ENCODE results near the gene PPM1H.
A peak's percentile ranks its signal among the peaks of the same experiment; 100 is the strongest.

The PPM1H gene

DNA sequence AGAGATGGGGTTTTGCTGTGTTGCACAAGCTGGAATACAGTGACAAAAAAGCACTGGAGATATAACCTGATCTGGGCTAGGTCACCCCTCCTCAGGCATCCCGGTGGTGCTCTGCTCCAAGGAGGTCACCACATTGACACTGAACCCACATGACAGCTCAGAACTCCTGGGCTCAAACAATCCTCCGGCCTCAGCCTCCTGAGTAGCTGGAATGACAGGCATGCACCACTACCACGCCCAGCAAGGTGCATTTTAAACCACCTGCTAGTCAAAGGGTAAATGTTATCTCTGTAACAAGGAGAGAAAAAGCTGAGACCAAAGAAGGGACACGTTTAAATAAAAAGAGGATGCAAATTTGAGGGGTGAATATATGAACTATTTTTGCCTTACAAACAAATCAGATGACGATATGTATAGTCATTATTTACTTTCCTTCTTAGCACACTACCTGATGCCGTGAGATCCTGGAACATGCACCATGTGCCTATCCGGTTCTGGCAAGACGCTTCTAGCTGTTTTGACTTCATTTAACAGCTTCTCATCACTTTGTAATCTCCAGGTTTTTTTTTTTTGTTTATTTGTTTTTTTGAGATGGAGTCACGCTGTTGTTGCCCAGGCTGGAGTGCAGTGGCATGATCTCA lies 135.1 kb downstream of the PPM1H start:
- H3K4me2 ChIP-seq (ENCODE audit: low read depth, low read length, poor library complexity, severe bottlenecking), result no peak overlapping the region
- no peaks in the 10 kb centered on the region for H4K20me1 ChIP-seq (ENCODE audit: insufficient read depth, low read length, poor library complexity, severe bottlenecking)

DNA sequence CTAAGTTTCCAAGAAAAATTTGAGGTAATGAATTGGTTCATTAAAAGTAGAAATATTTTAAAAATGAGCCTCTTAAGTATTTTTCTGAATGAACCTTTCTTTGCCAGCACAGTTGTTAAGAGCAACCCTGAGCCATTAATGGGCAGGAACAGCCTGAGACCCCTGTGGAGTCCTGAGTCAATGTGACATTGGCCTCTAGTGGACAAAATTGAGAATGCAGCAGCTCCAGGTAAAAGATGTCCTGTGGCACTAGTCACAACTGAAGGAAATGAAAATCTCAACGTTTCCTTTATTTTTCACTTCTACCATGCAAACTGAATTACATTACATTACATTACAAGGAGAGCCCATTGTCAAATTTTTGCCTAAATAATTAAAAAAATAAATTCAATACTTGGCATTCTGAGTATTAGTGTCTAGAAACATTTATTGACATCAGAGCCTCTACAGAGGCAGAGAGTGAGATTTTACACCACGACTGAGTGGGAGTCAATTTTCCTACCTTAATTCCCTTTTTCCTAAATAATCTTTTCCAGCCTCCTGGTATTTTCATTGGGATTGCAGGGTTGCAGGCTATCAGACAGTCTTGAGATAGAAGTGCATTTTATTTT lies 135.7 kb downstream of the PPM1H start:
- H3K4me1 ChIP-seq (ENCODE audit: insufficient read depth, low read length, poor library complexity, severe bottlenecking), result no peaks in the 10 kb centered on the region
- H2AFZ ChIP-seq (ENCODE audit: low read length), result no peak overlapping the region
- H3K9me3 ChIP-seq (ENCODE audit: insufficient read depth, low read depth, low read length), result no peaks in the 10 kb centered on the region
- H3K4me2 ChIP-seq (ENCODE audit: low read depth, low read length, poor library complexity, severe bottlenecking), result no peak overlapping the region
- H3K9me2 ChIP-seq (replicated peaks; ENCODE audit: low read depth, low read length), result no peaks in the 10 kb centered on the region
- TF ChIP-seq, protein P1, sequence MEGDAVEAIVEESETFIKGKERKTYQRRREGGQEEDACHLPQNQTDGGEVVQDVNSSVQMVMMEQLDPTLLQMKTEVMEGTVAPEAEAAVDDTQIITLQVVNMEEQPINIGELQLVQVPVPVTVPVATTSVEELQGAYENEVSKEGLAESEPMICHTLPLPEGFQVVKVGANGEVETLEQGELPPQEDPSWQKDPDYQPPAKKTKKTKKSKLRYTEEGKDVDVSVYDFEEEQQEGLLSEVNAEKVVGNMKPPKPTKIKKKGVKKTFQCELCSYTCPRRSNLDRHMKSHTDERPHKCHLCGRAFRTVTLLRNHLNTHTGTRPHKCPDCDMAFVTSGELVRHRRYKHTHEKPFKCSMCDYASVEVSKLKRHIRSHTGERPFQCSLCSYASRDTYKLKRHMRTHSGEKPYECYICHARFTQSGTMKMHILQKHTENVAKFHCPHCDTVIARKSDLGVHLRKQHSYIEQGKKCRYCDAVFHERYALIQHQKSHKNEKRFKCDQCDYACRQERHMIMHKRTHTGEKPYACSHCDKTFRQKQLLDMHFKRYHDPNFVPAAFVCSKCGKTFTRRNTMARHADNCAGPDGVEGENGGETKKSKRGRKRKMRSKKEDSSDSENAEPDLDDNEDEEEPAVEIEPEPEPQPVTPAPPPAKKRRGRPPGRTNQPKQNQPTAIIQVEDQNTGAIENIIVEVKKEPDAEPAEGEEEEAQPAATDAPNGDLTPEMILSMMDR (conservative IDR thresholded peaks at IDR 0.05; ENCODE audit: low read length), result peak; percentile 94
- TF ChIP-seq EZH2phosphoT487 (IDR thresholded peaks at IDR 0.05; ENCODE audit: borderline replicate concordance), result no peak
- H3F3A ChIP-seq (ENCODE audit: low read depth), result no peaks in the 10 kb centered on the region
- H4K20me1 ChIP-seq (ENCODE audit: insufficient read depth, low read length, poor library complexity, severe bottlenecking), result no peaks in the 10 kb centered on the region
- H3K79me2 ChIP-seq (ENCODE audit: insufficient read depth, low read length), result no peaks in the 10 kb centered on the region
- H3K9ac ChIP-seq (ENCODE audit: low read depth, low read length, poor library complexity, severe bottlenecking), result no peak overlapping the region
- peaks cover 14% of the 10 kb centered on the region; the same call in 1 of the 2 replicates for H3K36me3 ChIP-seq (ENCODE audit: insufficient read depth, low read length)
- no peak overlapping the region for H3K4me3 ChIP-seq (ENCODE audit: low read length, poor library complexity, severe bottlenecking)
- no peaks in the 10 kb centered on the region for H3K27me3 ChIP-seq (ENCODE audit: insufficient read depth, low read length, poor library complexity, severe bottlenecking)

More for the DNA sequence above, 135.1 kb downstream of the PPM1H start:
- Histone ChIP-seq H2AFZ (ENCODE audit: low read length) (no peak overlapping the region), H3F3A (ENCODE audit: low read depth) (no peaks in the 10 kb centered on the region), H3K27me3 (ENCODE audit: insufficient read depth, low read length, poor library complexity, severe bottlenecking) (no peaks in the 10 kb centered on the region), H3K9me3 (ENCODE audit: insufficient read depth, low read depth, low read length) (no peaks in the 10 kb centered on the region), H3K36me3 (ENCODE audit: insufficient read depth, low read length) (peaks cover 14% of the 10 kb centered on the region; the same call in 1 of the 2 replicates), H3K4me1 (ENCODE audit: insufficient read depth, low read length, poor library complexity, severe bottlenecking) (no peaks in the 10 kb centered on the region), H3K9me2 (replicated peaks; ENCODE audit: low read depth, low read length) (no peaks in the 10 kb centered on the region), H3K9ac (ENCODE audit: low read depth, low read length, poor library complexity, severe bottlenecking) (no peak overlapping the region), H3K79me2 (ENCODE audit: insufficient read depth, low read length) (peaks cover 1% of the 10 kb centered on the region; the same call in 1 of the 2 replicates), H3K4me3 (ENCODE audit: low read length, poor library complexity, severe bottlenecking) (no peak overlapping the region)
- TF ChIP-seq EZH2phosphoT487 (IDR thresholded peaks at IDR 0.05; ENCODE audit: borderline replicate concordance), result no peak
- TF ChIP-seq, protein P1 (conservative IDR thresholded peaks at IDR 0.05; ENCODE audit: low read length), result no peak

DNA sequence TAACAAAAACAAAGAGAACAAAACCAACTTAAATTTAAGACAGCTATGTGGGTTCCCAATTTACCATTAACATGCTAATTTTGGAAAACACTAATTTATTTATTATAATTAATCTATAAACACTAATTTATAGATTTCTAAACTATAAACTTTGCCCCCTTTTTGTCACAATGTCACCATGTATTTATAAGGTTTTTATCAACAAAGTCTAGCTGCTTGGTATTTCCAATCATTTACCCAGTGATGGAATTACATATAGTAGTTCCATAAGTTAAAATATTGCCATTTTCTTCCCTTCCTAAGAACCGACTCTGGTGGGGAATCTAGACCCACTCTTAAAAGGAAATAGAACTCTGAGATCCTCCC lies 140.7 kb downstream of the PPM1H start:
- no peaks in the 10 kb centered on the region for H3F3A ChIP-seq (ENCODE audit: low read depth)
- TF ChIP-seq, protein P1 (conservative IDR thresholded peaks at IDR 0.05; ENCODE audit: low read length), result no peak
- no peak for TF ChIP-seq EZH2phosphoT487 (IDR thresholded peaks at IDR 0.05; ENCODE audit: borderline replicate concordance)
- H3K9me3 ChIP-seq (ENCODE audit: insufficient read depth, low read depth, low read length), result no peaks in the 10 kb centered on the region
- no peak overlapping the region for H3K9ac ChIP-seq (ENCODE audit: low read depth, low read length, poor library complexity, severe bottlenecking)
- H3K36me3 ChIP-seq (ENCODE audit: insufficient read depth, low read length), result peaks cover 4% of the 10 kb centered on the region; the same call in 1 of the 2 replicates
- H3K27me3 ChIP-seq (ENCODE audit: insufficient read depth, low read length, poor library complexity, severe bottlenecking), result no peaks in the 10 kb centered on the region
- no peaks in the 10 kb centered on the region for H3K4me1 ChIP-seq (ENCODE audit: insufficient read depth, low read length, poor library complexity, severe bottlenecking)
- no peak overlapping the region for H3K4me2 ChIP-seq (ENCODE audit: low read depth, low read length, poor library complexity, severe bottlenecking)
- no peak overlapping the region for H2AFZ ChIP-seq (ENCODE audit: low read length)
- H3K79me2 ChIP-seq (ENCODE audit: insufficient read depth, low read length), result no peaks in the 10 kb centered on the region
- H3K9me2 ChIP-seq (replicated peaks; ENCODE audit: low read depth, low read length), result no peaks in the 10 kb centered on the region
- no peak overlapping the region for H3K4me3 ChIP-seq (ENCODE audit: low read length, poor library complexity, severe bottlenecking)
- no peaks in the 10 kb centered on the region for H4K20me1 ChIP-seq (ENCODE audit: insufficient read depth, low read length, poor library complexity, severe bottlenecking)

Data from Loucy (cell line).